Stimulated activated effector memory CD8-positive, alpha-beta T cell treated with anti-CD3 and anti-CD28 coated beads, Interleukin-12 subunit alpha, Interleukin-12 subunit beta, amount 100 ng/mL, for 72 hours (primary cell): ENCODE data around the gene RET.

ENCODE experiments used
- ATAC-seq: fragments of 150-1000 bp; cut with Tn5 transposase; 2 replicates; pipeline ENCODE4 v1.10.0; 2021
- DNase-seq, 2 donors: peaks; one replicate each; pipeline ENCODE4 v3.0.0; 2021 to 2022; ENCODE audit warnings: low spot score in 2 of 2
- H3K27ac Mint-ChIP-seq: one replicate; pipeline ENCODE4 v1.8.0; 2022; ENCODE audit warnings: mild to moderate bottlenecking, mixed read lengths
- H3K36me3 Mint-ChIP-seq: one replicate; pipeline ENCODE4 v1.8.0; 2022; ENCODE audit warnings: mild to moderate bottlenecking, mixed read lengths
- H3K4me1 Mint-ChIP-seq: one replicate; pipeline ENCODE4 v1.8.0; 2022; ENCODE audit warnings: mixed read lengths
- H3K4me3 Mint-ChIP-seq: one replicate; pipeline ENCODE4 v1.8.0; 2022; ENCODE audit warnings: mild to moderate bottlenecking, mixed read lengths
- H3K9me3 Mint-ChIP-seq: one replicate; pipeline ENCODE4 v1.8.0; 2022; ENCODE audit warnings: mixed read lengths

Gene RET

DNA sequence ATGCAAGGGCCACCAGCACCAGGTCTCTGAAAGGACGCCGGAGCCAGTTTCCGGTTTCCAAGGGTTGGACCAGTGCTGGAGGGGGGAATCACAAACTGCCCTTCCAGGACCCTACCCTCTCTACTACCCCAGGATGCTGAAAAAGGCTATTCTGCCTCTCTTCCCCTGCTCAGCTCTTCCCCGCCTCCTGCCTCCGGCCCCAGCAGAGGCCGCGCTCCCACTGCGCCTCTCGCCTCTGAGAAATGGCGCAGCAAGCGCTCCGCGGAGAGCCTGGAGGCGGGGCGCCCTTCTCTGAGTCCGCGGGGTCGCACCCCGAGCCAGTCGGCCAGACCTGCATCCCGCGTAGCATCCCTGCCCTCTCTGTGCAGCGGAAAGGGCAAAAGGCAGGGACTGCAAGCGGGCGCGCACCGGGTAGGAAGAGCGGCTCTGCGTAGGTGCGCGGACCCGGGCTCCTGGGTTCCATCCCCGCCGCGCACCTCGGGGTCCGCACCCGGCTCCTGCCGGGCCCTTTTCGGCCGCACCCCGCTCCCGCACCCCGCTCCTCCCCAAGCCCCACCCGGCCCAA lies 476 bp upstream of the RET start:
- H3K4me1 Mint-ChIP-seq: peaks cover 8% of the 10 kb centered on the region
- H3K9me3 Mint-ChIP-seq: no peaks in the 10 kb centered on the region
- no peak overlapping the region for H3K27ac Mint-ChIP-seq
- no peaks in the 10 kb centered on the region for H3K36me3 Mint-ChIP-seq
- no peak for DNase-seq
- H3K4me3 Mint-ChIP-seq: peak overlapping the region; percentile 45
- no peak for ATAC-seq

DNA sequence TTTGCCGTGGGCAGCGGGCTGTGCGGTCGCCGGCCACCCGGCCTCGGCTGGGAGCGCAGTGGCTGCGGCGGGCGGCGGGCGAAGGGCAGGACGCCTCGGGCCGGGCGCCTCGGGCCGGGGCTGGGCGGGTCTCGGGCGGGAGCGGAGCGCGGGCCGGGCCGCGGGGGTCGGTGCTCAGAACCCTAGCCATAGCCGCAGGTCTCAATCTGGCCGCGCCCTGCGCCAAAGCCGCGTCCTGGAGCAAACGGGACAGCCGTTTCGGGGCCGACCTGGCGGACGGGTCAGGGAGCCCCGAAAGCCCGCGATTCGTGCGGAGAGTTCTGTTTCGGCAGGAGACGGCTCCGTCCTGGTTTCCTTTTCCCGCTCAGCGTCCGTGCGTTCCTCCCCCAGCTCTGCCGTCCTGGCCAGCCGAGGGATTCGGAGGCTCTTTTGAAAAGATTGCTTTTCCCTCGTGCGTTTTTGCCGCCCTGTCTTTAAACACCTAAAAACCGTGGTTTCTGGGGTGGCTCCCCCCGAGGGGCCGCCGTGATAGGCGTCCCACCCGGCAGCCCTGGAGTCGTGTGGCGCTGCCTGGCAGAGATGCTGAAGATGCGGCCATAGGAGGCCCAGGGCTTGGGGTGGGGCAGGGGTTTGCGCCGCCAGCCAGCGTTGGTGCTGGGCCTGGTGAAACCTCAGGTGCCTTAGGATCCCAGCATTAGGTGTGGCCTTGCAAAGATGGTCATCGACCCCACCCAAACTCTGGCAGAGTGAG lies 727 bp downstream of the RET start:
- Mint-ChIP-seq H3K27ac (no peak overlapping the region), H3K4me3 (peak overlapping the region; percentile 49)

DNA sequence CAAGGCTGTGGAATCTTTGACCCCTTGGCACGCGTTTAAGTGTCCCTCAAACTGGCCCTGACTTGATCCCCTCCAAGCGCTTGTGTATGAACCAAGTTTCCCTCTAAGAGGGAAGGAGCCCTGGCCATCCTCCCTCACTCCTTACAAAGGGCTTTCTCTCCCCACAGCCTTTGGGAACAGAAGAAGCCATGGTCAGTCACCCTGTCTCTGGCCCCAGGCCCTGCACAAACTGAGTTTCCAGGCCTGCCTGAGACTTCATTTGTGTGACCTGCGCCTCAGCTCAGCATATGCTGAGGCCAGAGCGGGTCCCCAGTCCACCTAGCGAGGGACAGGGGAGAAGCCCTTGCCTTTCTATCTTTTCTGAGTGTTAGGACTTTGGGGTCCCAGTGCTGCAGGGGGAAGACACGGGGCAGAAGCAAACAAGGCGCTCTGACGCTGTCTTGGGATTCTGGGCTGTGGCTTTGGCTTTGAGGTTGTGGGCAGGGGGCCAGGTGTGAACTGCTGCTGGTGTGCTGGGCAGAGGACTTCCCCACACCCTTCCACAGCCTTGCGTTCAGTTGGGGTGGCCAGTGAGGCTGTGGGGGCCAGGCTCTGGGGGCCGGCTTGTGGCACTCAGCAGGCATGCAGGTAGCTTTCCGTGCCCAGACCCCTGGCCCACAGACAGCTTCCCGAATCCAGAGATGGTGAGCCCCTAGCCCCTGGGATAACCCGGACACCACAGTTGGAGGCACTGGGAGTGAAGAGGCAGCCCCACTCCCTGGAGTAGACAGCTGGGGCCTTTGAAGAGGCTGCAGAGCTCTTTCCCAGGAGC lies 1.5 kb downstream of the RET start:
- Mint-ChIP-seq H3K36me3 (no peaks in the 10 kb centered on the region), H3K27ac (no peak overlapping the region), H3K4me3 (peak overlapping the region; percentile 49), H3K4me1 (peaks cover 8% of the 10 kb centered on the region), H3K9me3 (no peaks in the 10 kb centered on the region)
- ATAC-seq: no peak
- peak in 1 of 2 donors; percentile 54 for DNase-seq

More for the DNA sequence above, 727 bp downstream of the RET start:
- Mint-ChIP-seq H3K9me3 (no peaks in the 10 kb centered on the region), H3K36me3 (no peaks in the 10 kb centered on the region), H3K4me1 (peaks cover 8% of the 10 kb centered on the region)
- DNase-seq: no peak
- ATAC-seq: no peak

DNA sequence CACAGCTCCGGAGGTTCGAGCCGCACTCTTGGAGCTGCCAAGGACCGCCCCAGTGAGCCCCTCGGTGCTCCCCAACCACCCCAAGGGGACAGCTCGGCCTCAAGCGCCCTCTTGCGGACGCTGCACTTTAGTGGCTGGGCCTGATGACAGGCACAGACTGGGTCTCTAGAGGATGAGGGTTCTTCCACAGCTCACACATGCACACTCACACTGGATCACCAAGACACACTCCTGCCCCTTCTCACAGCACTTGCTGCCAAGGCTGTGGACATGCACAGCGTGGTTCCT lies 2.1 kb downstream of the RET start:
- DNase-seq (peak in 1 of 2 donors; percentile 61), ATAC-seq (peak; percentile 29)
- no peak overlapping the region for H3K27ac Mint-ChIP-seq
- peaks cover 8% of the 10 kb centered on the region for H3K4me1 Mint-ChIP-seq
- no peaks in the 10 kb centered on the region for H3K9me3 Mint-ChIP-seq
- no peaks in the 10 kb centered on the region for H3K36me3 Mint-ChIP-seq
- no peak overlapping the region for H3K4me3 Mint-ChIP-seq

DNA sequence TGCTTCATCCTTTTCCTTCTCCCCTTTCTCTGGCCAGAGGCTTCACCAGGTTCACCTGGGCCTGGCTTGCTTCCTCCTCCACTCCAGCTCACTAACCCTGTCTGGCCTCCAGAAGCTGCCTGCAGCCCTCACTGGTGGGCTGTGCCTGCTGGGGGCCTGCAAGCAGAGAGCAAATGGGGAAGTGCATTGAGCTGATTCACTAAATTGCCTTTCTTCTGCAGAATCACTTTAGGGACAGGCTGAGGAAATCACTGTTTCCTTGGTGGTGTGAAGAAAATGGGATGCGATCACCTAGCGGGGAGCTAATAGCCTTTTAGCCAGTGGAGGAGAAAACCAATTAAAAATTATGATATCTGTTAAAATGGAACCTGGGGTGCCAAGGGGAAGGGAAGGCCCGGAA lies 3.0 kb downstream of the RET start:
- no peaks in the 10 kb centered on the region for H3K9me3 Mint-ChIP-seq
- no peak overlapping the region for H3K4me3 Mint-ChIP-seq
- no peak for ATAC-seq

DNA sequence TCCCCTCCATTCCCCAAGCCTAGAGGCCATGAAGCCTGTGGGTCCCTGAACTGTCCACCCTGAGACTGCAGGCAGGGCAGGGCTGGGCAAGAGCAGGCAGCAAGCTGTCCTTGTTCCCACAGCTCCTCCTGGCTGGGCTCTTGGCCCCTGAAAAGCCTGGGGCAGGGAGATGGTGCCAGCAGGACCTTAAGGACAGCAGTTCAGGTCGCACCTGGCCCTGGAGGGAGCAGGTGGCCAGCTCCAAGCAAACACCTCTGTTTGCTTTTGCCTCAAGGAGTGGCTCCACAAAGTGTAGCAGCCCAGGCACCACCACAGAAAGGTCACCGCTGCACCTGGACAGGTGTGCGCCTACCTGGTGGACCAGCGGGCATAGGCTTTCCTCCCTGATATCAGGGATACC lies 5.2 kb downstream of the RET start:
- no peak overlapping the region for H3K27ac Mint-ChIP-seq

More for the DNA sequence above, 3.0 kb downstream of the RET start:
- no peak for DNase-seq
- no peak overlapping the region for H3K27ac Mint-ChIP-seq
- no peaks in the 10 kb centered on the region for H3K36me3 Mint-ChIP-seq
- H3K4me1 Mint-ChIP-seq: peaks cover 8% of the 10 kb centered on the region

DNA sequence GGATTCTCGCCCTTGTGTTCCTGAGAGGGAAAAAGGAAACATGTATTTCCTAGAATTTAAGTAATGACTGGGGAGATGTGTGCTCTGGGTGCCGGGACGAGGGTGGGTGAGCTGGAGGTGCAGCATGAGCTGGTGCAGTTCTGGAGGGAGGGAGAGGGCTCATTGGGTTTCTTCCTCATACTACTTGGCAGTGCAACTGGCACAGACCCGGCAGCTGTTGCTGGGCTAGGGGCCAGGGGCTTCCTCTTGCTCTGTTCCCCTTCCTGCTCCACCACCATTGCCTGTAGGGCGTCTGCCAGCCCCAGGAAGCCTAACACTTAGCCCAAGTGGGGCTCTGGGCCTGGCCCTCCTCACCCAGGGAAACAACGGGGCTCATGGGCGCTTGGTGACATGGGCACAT lies 5.9 kb downstream of the RET start:
- Mint-ChIP-seq H3K36me3 (no peaks in the 10 kb centered on the region), H3K4me3 (no peak overlapping the region), H3K4me1 (no peaks in the 10 kb centered on the region), H3K9me3 (no peaks in the 10 kb centered on the region), H3K27ac (no peak overlapping the region)
- no peak for ATAC-seq
- no peak for DNase-seq

More for the DNA sequence above, 5.2 kb downstream of the RET start:
- Mint-ChIP-seq H3K4me3 (no peak overlapping the region), H3K9me3 (no peaks in the 10 kb centered on the region), H3K36me3 (no peaks in the 10 kb centered on the region), H3K4me1 (no peaks in the 10 kb centered on the region)
- DNase-seq: no peak
- no peak for ATAC-seq

DNA sequence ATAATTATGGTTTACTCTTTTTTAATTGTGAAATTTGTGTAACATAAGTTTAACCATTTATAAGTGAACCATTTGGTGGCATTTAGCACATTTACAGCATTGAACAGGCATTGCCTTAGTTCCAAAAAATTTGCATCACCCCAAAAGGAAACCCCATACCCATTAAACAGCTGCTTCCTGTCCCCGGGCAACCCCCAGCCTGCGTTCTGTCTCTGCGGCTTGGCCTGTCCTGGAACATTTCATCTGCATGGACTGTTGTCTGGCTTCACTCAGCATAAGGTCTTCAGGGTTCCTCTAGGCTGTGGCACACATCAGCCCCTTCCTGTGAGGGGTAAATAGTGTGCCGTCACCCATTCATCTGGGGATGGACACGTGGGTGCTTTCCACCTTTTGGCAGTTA lies 6.9 kb downstream of the RET start:
- ATAC-seq (no peak), DNase-seq (no peak)
- H3K4me3 Mint-ChIP-seq: no peak overlapping the region

DNA sequence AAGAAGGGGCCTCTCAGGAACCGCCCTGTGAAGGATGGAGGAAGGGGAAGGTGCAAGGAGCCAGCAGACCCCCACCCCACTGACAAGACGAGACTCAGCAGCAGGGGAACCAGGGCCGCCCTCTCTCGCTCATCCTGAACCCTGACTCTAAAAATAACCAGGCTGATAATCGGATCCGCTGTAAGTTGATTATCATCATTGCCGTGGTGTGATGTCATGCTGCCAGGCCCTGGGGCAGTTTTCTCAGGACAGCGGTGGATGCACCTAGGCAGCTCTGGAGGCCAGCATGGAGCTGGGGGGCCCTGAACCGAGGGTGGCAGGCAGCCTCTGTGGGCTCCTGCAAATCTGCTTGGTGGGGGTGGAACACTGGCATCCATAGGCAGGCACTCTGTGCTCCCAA lies 7.9 kb downstream of the RET start:
- no peak for ATAC-seq
- Mint-ChIP-seq H3K4me1 (no peaks in the 10 kb centered on the region), H3K9me3 (no peaks in the 10 kb centered on the region), H3K36me3 (no peaks in the 10 kb centered on the region), H3K4me3 (no peak overlapping the region), H3K27ac (no peak overlapping the region)
- no peak for DNase-seq

More for the DNA sequence above, 6.9 kb downstream of the RET start:
- no peaks in the 10 kb centered on the region for H3K4me1 Mint-ChIP-seq
- no peaks in the 10 kb centered on the region for H3K36me3 Mint-ChIP-seq
- H3K27ac Mint-ChIP-seq: no peak overlapping the region
- H3K9me3 Mint-ChIP-seq: no peaks in the 10 kb centered on the region

DNA sequence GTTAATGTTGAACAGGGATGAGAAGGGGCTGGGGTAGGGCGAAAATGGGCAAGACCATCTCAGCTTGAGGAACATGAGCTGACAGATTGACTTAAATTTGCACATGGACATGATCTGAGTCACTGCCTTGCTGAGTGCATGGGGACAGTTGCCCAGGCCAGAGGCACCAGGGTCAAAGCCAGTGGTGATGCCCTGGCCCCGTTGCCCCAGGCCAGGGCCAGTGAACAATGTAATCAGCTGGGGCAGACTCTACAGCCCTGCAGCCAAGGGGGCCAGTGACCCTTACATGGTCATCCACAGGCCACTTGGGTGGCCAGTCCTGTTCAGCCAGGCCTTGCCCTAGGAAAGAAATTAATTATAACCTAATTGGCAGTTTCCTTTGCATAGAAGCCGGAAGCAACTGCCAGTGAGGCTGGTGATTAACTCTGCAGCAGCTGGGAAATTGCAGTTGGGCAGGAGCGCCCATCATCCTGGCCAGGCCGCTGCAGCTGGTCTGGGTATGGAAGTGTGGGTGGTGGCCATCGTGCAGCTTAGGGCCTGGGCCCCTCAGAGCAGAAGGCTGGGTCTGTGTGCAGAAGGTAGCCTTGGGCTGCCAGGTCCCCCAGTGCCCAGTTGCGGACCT lies 9.6 kb downstream of the RET start:
- ATAC-seq (no peak), DNase-seq (no peak)
- H3K4me1 Mint-ChIP-seq: no peaks in the 10 kb centered on the region
- H3K4me3 Mint-ChIP-seq: no peak overlapping the region
- H3K27ac Mint-ChIP-seq: no peak overlapping the region
- no peaks in the 10 kb centered on the region for H3K36me3 Mint-ChIP-seq
- H3K9me3 Mint-ChIP-seq: no peaks in the 10 kb centered on the region

DNA sequence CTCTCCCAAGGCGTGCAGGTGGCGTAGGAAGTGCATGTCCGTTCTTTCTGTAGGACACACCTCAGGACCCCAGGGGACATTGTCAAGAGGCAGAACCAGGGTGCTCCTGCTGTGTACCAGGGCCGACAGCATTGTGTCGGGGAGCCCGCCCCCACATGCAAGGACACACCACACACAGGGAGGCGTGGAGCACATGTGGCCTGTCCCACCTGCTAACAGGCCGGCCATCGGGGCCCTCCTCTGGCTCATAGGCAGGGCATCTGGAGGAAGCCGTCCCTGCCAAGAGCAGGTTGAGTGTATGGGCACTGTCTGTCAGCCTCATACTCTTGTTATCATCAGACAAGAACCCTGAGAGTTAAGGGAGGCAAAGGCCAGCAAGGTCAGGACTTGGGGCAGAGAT lies 12.7 kb downstream of the RET start:
- ATAC-seq: no peak
- Mint-ChIP-seq H3K9me3 (no peaks in the 10 kb centered on the region), H3K27ac (no peak overlapping the region), H3K4me3 (no peak overlapping the region), H3K36me3 (no peaks in the 10 kb centered on the region), H3K4me1 (no peaks in the 10 kb centered on the region)
- DNase-seq: no peak

DNA sequence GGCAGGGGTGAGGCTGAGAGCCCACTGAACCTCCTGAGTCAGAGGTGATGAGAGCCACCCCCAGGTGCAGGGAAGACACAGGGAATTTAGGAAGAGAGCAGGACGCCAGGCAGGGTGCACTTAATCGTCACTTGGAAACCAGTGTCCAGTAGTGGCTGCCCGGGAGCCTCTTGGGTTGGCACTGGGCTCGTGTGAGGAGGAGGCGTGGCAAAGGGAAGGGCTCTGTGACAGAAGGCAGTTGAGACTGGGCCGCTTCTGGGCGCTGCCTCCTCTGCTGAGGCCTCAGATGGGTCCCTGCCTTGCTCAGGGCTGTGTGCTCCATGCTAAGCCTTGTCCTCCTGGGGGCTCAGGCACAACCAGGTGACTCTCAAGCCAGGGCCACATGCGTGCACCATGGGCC lies 13.3 kb downstream of the RET start:
- DNase-seq (no peak), ATAC-seq (no peak)
- no peaks in the 10 kb centered on the region for H3K36me3 Mint-ChIP-seq
- no peaks in the 10 kb centered on the region for H3K9me3 Mint-ChIP-seq
- no peak overlapping the region for H3K27ac Mint-ChIP-seq
- no peaks in the 10 kb centered on the region for H3K4me1 Mint-ChIP-seq
- no peak overlapping the region for H3K4me3 Mint-ChIP-seq

DNA sequence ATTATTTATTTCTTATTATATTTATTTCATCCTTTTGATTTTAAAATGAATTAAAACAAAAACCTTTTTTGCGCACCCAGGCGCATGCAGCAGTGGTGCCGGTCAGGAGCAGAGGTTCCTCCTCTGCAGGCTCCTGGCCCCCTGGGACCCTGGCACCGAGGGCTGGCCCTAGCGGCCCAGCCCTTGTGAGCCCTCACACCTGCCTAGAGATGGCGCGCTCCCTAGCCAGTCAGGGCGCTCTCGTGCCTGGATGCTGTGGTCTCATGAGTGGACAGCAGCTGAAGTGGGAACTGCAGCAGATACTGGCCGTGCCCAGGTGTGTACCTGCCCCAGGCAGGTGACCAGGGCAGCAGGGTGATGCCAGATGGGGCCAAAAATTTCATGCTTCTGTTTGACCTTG lies 13.8 kb downstream of the RET start:
- DNase-seq (no peak), ATAC-seq (no peak)
- Mint-ChIP-seq H3K27ac (no peak overlapping the region), H3K4me3 (no peak overlapping the region), H3K9me3 (no peaks in the 10 kb centered on the region), H3K36me3 (no peaks in the 10 kb centered on the region), H3K4me1 (no peaks in the 10 kb centered on the region)

DNA sequence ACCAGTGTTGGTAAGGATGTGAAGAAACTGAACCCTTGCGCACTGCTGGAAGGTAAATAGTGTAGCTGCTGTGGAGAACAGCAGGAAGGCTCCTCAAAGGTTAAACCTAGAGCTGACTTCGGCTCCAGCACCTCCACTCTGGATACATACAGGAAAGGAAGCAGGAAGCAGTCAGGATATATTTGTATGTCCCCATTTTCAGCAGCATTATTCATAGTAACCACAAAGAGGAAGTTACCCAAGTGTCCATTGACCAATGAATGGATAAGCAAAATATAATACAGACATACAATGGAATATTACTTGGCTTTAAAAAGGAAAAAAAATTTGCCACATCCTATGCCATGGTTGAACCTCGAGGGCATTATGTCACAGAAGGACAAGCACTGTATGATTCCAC lies 15.0 kb downstream of the RET start:
- DNase-seq (no peak), ATAC-seq (no peak)
- Mint-ChIP-seq H3K4me1 (no peaks in the 10 kb centered on the region), H3K36me3 (no peaks in the 10 kb centered on the region), H3K4me3 (no peak overlapping the region), H3K9me3 (no peaks in the 10 kb centered on the region), H3K27ac (no peak overlapping the region)

DNA sequence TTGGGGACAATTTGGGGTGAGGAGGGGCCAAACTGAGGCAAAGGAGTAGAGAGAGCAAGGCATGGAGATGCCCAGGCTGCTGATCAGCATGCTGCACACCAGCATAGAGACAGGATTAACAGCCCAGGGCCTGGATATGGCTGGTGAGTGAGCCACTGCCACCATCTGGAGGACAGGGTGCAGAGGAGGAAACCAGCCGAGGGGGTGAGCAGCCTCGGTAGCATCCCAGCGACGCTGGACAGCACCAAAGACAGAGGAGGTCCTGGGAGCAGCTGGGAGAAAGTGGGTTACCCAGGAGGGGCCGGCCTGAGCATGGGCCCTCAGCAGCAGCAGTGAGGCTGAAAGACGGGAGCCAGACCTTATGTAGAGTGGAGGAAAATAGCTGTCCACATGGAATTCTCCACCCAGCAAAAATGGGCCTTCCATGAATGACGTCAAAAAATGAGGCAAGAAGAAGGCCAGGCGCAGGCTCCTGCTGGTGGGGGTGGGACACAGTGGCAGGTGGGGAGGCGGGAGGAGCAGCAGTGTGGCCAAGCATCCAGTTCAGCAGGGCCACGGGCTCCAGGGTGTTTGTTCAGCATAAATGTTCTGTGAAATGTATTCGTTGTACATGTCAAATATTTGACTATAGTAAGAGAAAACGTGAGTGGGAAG lies 16.7 kb downstream of the RET start:
- no peaks in the 10 kb centered on the region for H3K36me3 Mint-ChIP-seq
- DNase-seq (no peak), ATAC-seq (no peak)
- no peak overlapping the region for H3K4me3 Mint-ChIP-seq
- H3K9me3 Mint-ChIP-seq: no peaks in the 10 kb centered on the region
- no peak overlapping the region for H3K27ac Mint-ChIP-seq
- H3K4me1 Mint-ChIP-seq: no peaks in the 10 kb centered on the region
